Coronary artery (tissue), 2 donors: Measurements from ENCODE around the gene RPRD1B.

ENCODE experiments used
- DNase-seq: peaks from one replicate; pipeline ENCODE4 v3.0.0-alpha.2; 2017; ENCODE audit warnings: low spot score
- H3K27ac ChIP-seq, 2 donors: fragments of 200-600 bp; sonication (generic); one replicate each; pipeline ENCODE4 v1.5.1; 2016 to 2019
- H3K4me3 ChIP-seq: fragments of 200-600 bp; sonication (generic); 2 replicates; pipeline ENCODE4 v1.5.1; 2016; ENCODE audit warnings: mild to moderate bottlenecking, moderate library complexity
- TF ChIP-seq, protein P1 (sequence below): fragments of 200-600 bp; sonication (generic); IDR thresholded peaks from one replicate; pipeline ENCODE4 v1.5.1; 2019; ENCODE audit warnings: antibody characterized with exemption

Gene RPRD1B

DNA sequence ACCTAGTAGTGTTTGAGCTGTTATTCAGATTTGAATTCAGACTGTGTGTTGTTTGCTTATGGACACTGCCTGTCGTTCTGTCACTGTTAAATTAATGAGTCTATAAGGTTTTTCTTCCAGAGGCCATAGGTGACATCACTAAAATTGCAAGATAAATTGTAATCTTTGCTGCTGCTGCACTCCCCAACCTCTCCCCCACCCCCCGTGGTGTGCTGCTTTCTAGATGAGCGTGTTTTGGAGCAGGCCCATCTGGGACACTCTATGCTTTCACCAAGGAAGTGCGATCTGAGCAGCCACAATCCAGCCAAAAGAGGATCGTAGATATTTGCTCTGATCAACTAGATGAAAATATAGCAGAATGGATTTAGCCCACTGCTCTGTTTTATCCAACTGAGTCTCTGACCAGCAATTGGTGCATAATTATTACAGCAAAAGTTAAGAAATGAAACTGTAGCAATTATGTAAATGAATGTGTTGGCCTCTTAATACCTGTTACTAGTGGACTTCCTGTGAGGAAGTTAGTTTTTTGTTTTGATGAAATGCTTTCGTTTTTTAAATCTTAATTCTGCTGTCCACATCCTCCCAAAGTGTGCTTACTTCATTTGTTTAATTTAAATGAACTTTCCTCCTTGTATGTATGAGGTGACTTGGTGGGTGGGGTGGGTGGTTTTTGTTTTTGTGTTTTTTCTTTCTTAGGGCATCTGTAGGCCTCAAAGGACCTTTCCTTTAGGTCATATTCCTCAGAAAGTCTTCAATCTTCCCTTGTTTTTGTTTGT is 58.1 kb downstream of the RPRD1B start:
- DNase-seq = no peak
- H3K27ac ChIP-seq = no peak overlapping the region
- H3K4me3 ChIP-seq = no peak overlapping the region
- TF ChIP-seq, protein P1, sequence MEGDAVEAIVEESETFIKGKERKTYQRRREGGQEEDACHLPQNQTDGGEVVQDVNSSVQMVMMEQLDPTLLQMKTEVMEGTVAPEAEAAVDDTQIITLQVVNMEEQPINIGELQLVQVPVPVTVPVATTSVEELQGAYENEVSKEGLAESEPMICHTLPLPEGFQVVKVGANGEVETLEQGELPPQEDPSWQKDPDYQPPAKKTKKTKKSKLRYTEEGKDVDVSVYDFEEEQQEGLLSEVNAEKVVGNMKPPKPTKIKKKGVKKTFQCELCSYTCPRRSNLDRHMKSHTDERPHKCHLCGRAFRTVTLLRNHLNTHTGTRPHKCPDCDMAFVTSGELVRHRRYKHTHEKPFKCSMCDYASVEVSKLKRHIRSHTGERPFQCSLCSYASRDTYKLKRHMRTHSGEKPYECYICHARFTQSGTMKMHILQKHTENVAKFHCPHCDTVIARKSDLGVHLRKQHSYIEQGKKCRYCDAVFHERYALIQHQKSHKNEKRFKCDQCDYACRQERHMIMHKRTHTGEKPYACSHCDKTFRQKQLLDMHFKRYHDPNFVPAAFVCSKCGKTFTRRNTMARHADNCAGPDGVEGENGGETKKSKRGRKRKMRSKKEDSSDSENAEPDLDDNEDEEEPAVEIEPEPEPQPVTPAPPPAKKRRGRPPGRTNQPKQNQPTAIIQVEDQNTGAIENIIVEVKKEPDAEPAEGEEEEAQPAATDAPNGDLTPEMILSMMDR = no peak

GRCh38 chr20:38092260-38092857 is 58.8 kb downstream of the RPRD1B start:
- DNase-seq = no peak
- TF ChIP-seq, protein P1 = no peak
- Histone ChIP-seq H3K27ac (peak overlapping the region in 1 of 2 donors; percentile 12), H3K4me3 (no peak overlapping the region)

- DNase-seq = no peak
- Histone ChIP-seq H3K4me3 (no peak overlapping the region), H3K27ac (peak overlapping the region in 1 of 2 donors; percentile 12)
- TF ChIP-seq, protein P1 = no peak
Observed at GRCh38 chr20:38092915-38093314, 59.4 kb downstream of the RPRD1B start.

- H3K27ac ChIP-seq = no peak overlapping the region
- no peak overlapping the region for H3K4me3 ChIP-seq
- no peak for DNase-seq
- TF ChIP-seq, protein P1 = no peak
Observed at GRCh38 chr20:38093641-38094077, 60.1 kb downstream of the RPRD1B start.

DNA sequence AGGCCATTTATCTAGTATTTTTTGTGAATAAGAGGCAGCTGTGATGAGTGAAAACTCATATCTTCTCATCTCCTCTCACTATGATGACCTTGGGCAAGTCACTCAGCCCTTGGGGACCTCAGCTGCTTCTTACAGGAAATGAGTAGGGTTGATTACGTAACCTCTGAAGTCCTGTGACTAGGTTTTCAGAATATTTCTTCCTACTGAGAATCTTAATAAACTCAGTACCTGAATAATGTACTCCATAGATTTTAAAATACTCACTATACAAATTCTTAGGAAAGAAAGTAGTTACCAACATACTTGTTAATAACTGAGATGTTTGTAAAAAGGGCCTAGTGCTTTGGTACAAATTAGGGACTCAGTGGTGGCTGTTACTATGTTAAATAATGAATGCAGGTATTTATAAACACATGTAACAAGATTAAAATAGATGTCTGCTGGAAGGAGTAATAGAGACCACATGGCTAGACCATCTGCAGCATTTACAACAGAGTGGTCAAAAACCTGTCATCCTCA is 60.9 kb downstream of the RPRD1B start:
- DNase-seq = no peak
- TF ChIP-seq, protein P1 = no peak
- H3K4me3 ChIP-seq = no peak overlapping the region

DNA sequence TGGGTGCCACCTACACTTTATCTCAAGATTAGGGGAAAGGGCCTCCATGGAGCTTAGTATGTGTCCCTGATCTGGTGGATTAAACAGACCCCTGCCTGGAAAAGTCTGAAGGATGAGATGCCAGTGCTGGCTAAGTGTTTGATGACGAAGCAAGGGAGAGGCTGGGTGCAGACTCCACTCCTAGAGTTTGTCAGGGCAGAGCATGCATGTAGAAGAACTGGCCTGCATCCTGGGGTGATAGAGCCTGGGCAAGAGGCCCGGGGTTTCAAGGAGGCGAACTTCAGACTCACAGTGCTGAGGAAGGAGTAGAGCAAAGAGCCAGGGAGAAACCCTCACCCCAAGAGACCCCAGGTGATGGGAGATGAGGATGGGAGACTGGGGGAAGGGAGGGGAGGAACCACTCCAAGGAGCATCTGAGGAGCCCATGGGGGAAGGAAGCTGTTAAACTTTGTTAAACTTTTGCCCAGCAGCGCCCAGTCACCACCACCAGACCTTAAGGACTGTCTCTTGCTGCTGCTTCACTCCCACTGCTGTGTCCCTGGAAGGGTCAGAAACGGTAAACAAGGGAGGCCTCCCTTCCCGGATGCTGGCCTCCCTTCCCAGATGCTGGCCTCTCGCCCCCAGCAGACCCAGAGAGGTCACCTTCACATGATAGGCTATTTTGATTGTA is 61.6 kb downstream of the RPRD1B start:
- Histone ChIP-seq H3K4me3 (no peak overlapping the region), H3K27ac (peak overlapping the region; percentile 12 to 48)
- no peak for DNase-seq
- TF ChIP-seq, protein P1 = no peak

More for the DNA sequence above, 60.9 kb downstream of the RPRD1B start:
- H3K27ac ChIP-seq = peak overlapping the region; percentile 12 to 48
